GM13977 (cell line): ENCODE data around the gene MMP23B.

Source experiments
- DNase-seq: peaks from one replicate; pipeline ENCODE4 v3.0.0; 2012; ENCODE audit warnings: low spot score
- in situ Hi-C: fragments of 300-500 bp; cut with MboI; formaldehyde crosslinking; loops from one replicate; pipeline ENCODE4 v1.12.0; 2022; ENCODE audit warnings: low sequenced_read_pairs, low pct_unique_long_range_greater_than_20kb, mixed read lengths, inconsistent platforms; ENCODE audit not compliant: unreplicated experiment
- TF ChIP-seq, protein P1 (sequence below): IDR thresholded peaks from 2 replicates; pipeline ENCODE4 v1.5.1; 2012; ENCODE audit warnings: mild to moderate bottlenecking, control low read depth; ENCODE audit not compliant: insufficient read depth; ENCODE audit errors: extremely low read depth, missing control alignments

Gene MMP23B

DNA sequence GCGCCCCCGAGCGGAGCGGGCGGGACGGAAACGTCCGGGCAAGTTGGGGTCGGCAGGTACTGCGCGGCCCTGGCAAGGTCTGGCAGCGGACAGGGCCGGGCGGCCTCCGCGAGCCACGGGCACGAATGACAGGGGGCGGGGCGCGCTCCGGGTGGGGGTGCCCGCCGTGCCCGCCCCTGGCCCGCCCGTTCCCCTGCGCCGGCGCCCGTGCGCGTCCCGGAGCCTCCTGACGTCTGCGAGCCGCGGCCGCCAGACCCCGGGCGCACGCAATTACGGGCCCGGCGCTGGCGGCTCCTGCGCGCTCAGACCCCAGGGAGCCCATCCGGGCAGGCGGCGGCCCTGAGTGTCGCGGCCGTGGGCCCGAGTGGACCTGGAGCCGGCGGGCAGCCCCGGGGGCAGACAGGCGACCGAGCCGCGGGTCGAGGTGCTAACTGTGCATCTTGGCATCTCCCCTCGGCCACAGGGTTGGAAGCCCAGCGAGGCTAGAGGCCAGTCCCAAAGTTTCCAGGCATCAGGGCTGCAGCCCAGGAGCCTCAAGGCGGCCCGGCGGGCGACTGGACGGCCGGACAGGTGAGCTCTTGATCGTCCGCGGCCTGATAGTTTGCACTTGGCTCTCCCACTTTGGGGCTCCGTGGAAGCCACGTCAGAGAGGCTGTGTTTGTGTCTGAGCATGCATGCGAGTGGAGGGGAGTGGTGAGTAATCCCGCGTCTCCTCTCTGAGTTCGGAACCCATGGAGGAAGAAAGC lies 15.8 kb upstream of the MMP23B start:
- peak; percentile 86 for DNase-seq
- in situ Hi-C loops: no loop called here
- TF ChIP-seq, protein P1, sequence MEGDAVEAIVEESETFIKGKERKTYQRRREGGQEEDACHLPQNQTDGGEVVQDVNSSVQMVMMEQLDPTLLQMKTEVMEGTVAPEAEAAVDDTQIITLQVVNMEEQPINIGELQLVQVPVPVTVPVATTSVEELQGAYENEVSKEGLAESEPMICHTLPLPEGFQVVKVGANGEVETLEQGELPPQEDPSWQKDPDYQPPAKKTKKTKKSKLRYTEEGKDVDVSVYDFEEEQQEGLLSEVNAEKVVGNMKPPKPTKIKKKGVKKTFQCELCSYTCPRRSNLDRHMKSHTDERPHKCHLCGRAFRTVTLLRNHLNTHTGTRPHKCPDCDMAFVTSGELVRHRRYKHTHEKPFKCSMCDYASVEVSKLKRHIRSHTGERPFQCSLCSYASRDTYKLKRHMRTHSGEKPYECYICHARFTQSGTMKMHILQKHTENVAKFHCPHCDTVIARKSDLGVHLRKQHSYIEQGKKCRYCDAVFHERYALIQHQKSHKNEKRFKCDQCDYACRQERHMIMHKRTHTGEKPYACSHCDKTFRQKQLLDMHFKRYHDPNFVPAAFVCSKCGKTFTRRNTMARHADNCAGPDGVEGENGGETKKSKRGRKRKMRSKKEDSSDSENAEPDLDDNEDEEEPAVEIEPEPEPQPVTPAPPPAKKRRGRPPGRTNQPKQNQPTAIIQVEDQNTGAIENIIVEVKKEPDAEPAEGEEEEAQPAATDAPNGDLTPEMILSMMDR: no peak

DNA sequence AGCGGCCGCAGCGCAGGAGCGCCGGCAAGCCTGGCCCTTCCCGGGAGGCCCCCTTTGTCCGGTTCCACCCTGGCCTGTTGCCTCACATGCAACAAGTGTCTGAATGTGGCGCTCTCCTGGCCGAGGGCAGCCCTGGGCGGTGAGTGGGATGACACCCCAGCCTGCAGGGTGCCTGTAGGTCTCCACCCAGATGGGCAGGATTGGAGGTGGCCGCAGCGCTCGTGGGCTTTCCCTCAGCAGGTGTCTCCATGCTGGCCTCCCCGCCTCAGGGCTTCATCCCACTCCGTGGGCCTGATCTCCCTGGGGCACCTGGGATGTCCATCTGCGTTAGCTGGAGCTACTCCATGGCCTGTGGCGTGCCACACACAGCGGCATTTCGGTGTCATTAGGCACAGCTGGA lies 15.1 kb upstream of the MMP23B start:
- no peak for DNase-seq
- in situ Hi-C loops: no loop called here
- TF ChIP-seq, protein P1: no peak

DNA sequence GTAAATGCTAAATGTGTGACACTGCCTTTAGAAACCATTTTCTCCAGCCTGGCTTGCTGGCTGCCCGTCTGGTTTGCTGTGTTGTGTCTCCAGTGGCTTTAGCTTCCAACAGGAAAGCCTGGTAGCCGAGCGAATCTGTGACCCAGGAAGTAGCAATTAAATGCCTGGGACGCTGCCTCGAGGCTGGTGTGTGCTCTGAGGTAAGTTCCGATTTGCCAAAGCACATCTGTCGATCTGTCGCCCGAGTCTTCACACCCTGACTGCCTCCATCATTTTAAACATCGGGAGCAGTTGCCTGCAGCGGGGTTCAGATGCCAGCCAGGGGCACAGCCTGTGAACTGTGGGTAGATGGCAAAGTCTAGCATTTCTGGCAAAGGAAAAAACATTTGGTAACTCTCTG lies 14.5 kb upstream of the MMP23B start:
- in situ Hi-C loops: no loop called here
- no peak for DNase-seq
- TF ChIP-seq, protein P1: no peak

DNA sequence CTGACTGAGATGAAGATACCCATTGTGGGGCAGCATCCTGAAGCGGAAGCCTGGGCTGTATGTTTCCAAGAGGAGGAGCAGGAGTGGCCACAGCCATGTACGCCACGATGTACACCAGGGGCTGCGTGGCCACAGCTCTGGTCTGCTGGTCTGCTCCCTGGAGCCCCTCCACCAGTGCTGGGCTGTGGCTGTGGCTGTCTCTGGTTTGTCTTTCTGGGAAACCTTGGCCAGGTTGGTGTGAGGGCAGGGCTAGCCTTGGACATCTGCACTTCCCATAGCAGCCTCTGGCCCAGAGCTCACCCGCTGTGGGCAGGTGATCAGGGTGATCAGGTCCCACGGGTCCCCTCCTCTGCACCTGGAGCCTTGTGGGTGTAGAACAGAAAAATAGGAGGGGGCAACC lies 14.0 kb upstream of the MMP23B start:
- DNase-seq: no peak
- in situ Hi-C loops: no loop called here
- TF ChIP-seq, protein P1: no peak

- TF ChIP-seq, protein P1: no peak
- in situ Hi-C loops: no loop called here
Measured at GRCh38 chr1:1618396-1619068, 13.4 kb upstream of the MMP23B start.

DNA sequence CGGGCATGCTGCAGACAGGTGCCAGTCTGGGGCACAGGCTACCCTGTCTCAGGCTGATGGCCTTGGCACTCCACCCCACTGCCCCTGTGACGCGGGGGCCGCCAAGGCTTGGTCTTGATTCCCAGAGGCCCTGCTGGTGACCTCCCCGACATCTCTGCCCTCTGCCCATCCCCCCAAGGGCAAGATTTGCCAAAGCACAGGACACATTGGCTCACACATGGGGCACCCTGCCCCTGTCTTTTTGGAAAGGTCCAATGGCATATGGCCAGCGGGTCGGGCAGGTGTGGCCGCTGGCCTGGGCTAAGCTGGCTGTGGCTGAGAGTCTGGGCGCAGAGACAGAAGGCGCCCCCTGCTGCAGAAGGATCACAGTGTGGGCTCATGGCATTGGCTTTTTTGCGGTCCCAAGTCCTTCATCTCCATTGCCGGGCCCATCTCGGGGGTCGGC lies 12.0 kb upstream of the MMP23B start:
- no peak for DNase-seq
- TF ChIP-seq, protein P1: peak; percentile 33
- in situ Hi-C loops: no loop called here

More at GRCh38 chr1:1618396-1619068, 13.4 kb upstream of the MMP23B start:
- no peak for DNase-seq
